HCEC 1CT (cell line): Measurements from ENCODE around the gene GRAMD2A.

Source experiments
- DNase-seq: peaks from one replicate; pipeline ENCODE4 v3.0.0-alpha.2; 2017

Gene GRAMD2A

GRCh38 chr15:72130272-72130671, 67.3 kb downstream of the GRAMD2A start:
- DNase-seq: no peak

- DNase-seq: no peak
These were observed 69.2 kb downstream of the GRAMD2A start for GRCh38 chr15:72128359-72128758.

GRCh38 chr15:72127724-72128322, 69.8 kb downstream of the GRAMD2A start:
- DNase-seq: no peak

- DNase-seq: no peak
These were observed 73.4 kb downstream of the GRAMD2A start for GRCh38 chr15:72124218-72124617.

GRCh38 chr15:72118017-72118978, 79.3 kb downstream of the GRAMD2A start, which contains the start of the genes MYO9A and SENP8:
Gene MYO9A (minus strand): TSS chr15:72118150. CDS start chr15:72046563, 71,587 bp downstream.
Gene SENP8 (plus strand): TSS chr15:72118403. CDS start chr15:72139624, 21,221 bp downstream.
- DNase-seq: peak; percentile 98

- DNase-seq: peak; percentile 84
These were observed 80.0 kb downstream of the GRAMD2A start for GRCh38 chr15:72117486-72118016.

- DNase-seq: peak; percentile 27
These were observed 80.7 kb downstream of the GRAMD2A start for GRCh38 chr15:72116731-72117485.

- no peak for DNase-seq
These were observed 84.1 kb downstream of the GRAMD2A start for GRCh38 chr15:72113347-72114031.

GRCh38 chr15:72112805-72113204, 84.8 kb downstream of the GRAMD2A start:
- no peak for DNase-seq

GRCh38 chr15:72112116-72112515, 85.5 kb downstream of the GRAMD2A start:
- no peak for DNase-seq

- DNase-seq: peak; percentile 50
These were observed 87.2 kb downstream of the GRAMD2A start for GRCh38 chr15:72110355-72110754.
